Loucy (cell line): ENCODE results near the gene RYR2.

Experiments
- H2AFZ ChIP-seq: fragments of 200-600 bp; sonication (generic); 2 replicates; pipeline ENCODE4 v1.6.0; 2016; ENCODE audit warnings: antibody characterized with exemption, mild to moderate bottlenecking, low read length, moderate library complexity
- H3F3A ChIP-seq: fragments of 200-600 bp; 2 replicates; pipeline ENCODE4 v1.6.0; 2016; ENCODE audit warnings: antibody characterized with exemption, low read depth, mild to moderate bottlenecking
- H3K27me3 ChIP-seq: fragments of 200-600 bp; sonication (generic); 2 replicates; pipeline ENCODE4 v1.6.1; 2014; ENCODE audit warnings: low read length, mild to moderate bottlenecking; ENCODE audit not compliant: insufficient read depth, poor library complexity, severe bottlenecking
- H3K36me3 ChIP-seq: fragments of 200-600 bp; sonication (generic); 2 replicates; pipeline ENCODE4 v1.6.1; 2016; ENCODE audit warnings: low read length; ENCODE audit not compliant: insufficient read depth
- H3K4me1 ChIP-seq: fragments of 200-600 bp; sonication (generic); 2 replicates; pipeline ENCODE4 v1.5.1; 2014; ENCODE audit warnings: low read length, mild to moderate bottlenecking; ENCODE audit not compliant: insufficient read depth, poor library complexity, severe bottlenecking
- H3K4me2 ChIP-seq: fragments of 200-600 bp; sonication (generic); 2 replicates; pipeline ENCODE4 v1.6.0; 2014; ENCODE audit warnings: antibody characterized with exemption, low read length, low read depth, mild to moderate bottlenecking; ENCODE audit not compliant: poor library complexity, severe bottlenecking
- H3K4me3 ChIP-seq: fragments of 200-600 bp; sonication (generic); 2 replicates; pipeline ENCODE4 v1.5.1; 2014; ENCODE audit warnings: low read length, mild to moderate bottlenecking, mixed read lengths; ENCODE audit not compliant: poor library complexity, severe bottlenecking
- H3K79me2 ChIP-seq: fragments of 200-600 bp; sonication (generic); 2 replicates; pipeline ENCODE4 v1.6.1; 2014; ENCODE audit warnings: low read length; ENCODE audit not compliant: insufficient read depth
- H3K9ac ChIP-seq: fragments of 200-600 bp; sonication (generic); 2 replicates; pipeline ENCODE4 v1.6.0; 2014; ENCODE audit warnings: mild to moderate bottlenecking, low read depth, low read length, moderate library complexity; ENCODE audit not compliant: poor library complexity, severe bottlenecking
- H3K9me2 ChIP-seq: fragments of 200-600 bp; sonication (generic); replicated peaks from 2 replicates; pipeline ENCODE4 v1.6.1; 2016; ENCODE audit warnings: low read depth, low read length, mixed read lengths
- H3K9me3 ChIP-seq: fragments of 200-600 bp; sonication (generic); 2 replicates; pipeline ENCODE4 v1.6.1; 2014; ENCODE audit warnings: mild to moderate bottlenecking, antibody characterized with exemption, low read length, low read depth; ENCODE audit not compliant: insufficient read depth
- H4K20me1 ChIP-seq: fragments of 200-600 bp; sonication (generic); 2 replicates; pipeline ENCODE4 v1.6.0; 2014; ENCODE audit warnings: antibody characterized with exemption, low read length, mild to moderate bottlenecking; ENCODE audit not compliant: insufficient read depth, poor library complexity, severe bottlenecking
- CTCF ChIP-seq: fragments of 200-600 bp; sonication (generic); conservative IDR thresholded peaks from 2 replicates; pipeline ENCODE4 v1.5.1; 2014; ENCODE audit warnings: mild to moderate bottlenecking, antibody characterized with exemption, low read length
- EZH2phosphoT487 ChIP-seq: fragments of 200-600 bp; IDR thresholded peaks from 2 replicates; pipeline ENCODE4 v1.6.1; 2018; ENCODE audit warnings: antibody characterized with exemption, mild to moderate bottlenecking, moderate library complexity, borderline replicate concordance

The RYR2 gene

GRCh38 chr1:237431448-237431847 lies 389.5 kb downstream of the RYR2 start:
- H2AFZ ChIP-seq, result no peak overlapping the region
- no peaks in the 10 kb centered on the region for H3K36me3 ChIP-seq
- H3K79me2 ChIP-seq, result no peaks in the 10 kb centered on the region
- H3K4me3 ChIP-seq, result no peak overlapping the region
- no peak overlapping the region for H3K9ac ChIP-seq
- H3K9me3 ChIP-seq, result no peaks in the 10 kb centered on the region
- no peaks in the 10 kb centered on the region for H3K4me1 ChIP-seq
- no peak for TF ChIP-seq CTCF
- TF ChIP-seq EZH2phosphoT487, result no peak
- H3K27me3 ChIP-seq, result no peaks in the 10 kb centered on the region
- no peak overlapping the region for H3K4me2 ChIP-seq
- no peaks in the 10 kb centered on the region for H3K9me2 ChIP-seq
- no peaks in the 10 kb centered on the region for H3F3A ChIP-seq
- H4K20me1 ChIP-seq, result no peaks in the 10 kb centered on the region

GRCh38 chr1:237440346-237440745 lies 398.4 kb downstream of the RYR2 start:
- Histone ChIP-seq H3K4me3 (no peak overlapping the region), H3K79me2 (no peaks in the 10 kb centered on the region), H3F3A (no peaks in the 10 kb centered on the region), H3K27me3 (no peaks in the 10 kb centered on the region), H3K9ac (no peak overlapping the region), H2AFZ (no peak overlapping the region), H3K4me1 (no peaks in the 10 kb centered on the region), H3K36me3 (no peaks in the 10 kb centered on the region), H3K9me2 (no peaks in the 10 kb centered on the region), H3K9me3 (no peaks in the 10 kb centered on the region), H3K4me2 (no peak overlapping the region), H4K20me1 (no peaks in the 10 kb centered on the region)
- TF ChIP-seq CTCF (no peak), EZH2phosphoT487 (no peak)

GRCh38 chr1:237444120-237444790 lies 402.3 kb downstream of the RYR2 start:
- no peaks in the 10 kb centered on the region for H3K79me2 ChIP-seq
- H3K4me2 ChIP-seq, result no peak overlapping the region
- no peaks in the 10 kb centered on the region for H3K9me3 ChIP-seq
- H3K9me2 ChIP-seq, result no peaks in the 10 kb centered on the region
- no peaks in the 10 kb centered on the region for H3K36me3 ChIP-seq
- H3K27me3 ChIP-seq, result no peaks in the 10 kb centered on the region
- H3K9ac ChIP-seq, result no peak overlapping the region
- H3F3A ChIP-seq, result no peaks in the 10 kb centered on the region
- H4K20me1 ChIP-seq, result no peaks in the 10 kb centered on the region
- no peak overlapping the region for H3K4me3 ChIP-seq
- no peaks in the 10 kb centered on the region for H3K4me1 ChIP-seq
- TF ChIP-seq EZH2phosphoT487 (no peak), CTCF (no peak)
- no peak overlapping the region for H2AFZ ChIP-seq
